Measurements from ENCODE around the gene MRGPRE.

Gene MRGPRE

GRCh38 chr11:3230636-3231549 lies 1.3 kb downstream of the MRGPRE start:
- H3K9me3 Mint-ChIP-seq: peaks cover 4% of the 10 kb centered on the region
- H3K27ac Mint-ChIP-seq: no peak overlapping the region
- H3K27me3 Mint-ChIP-seq: peaks cover 49% of the 10 kb centered on the region
- no peaks in the 10 kb centered on the region for H3K36me3 Mint-ChIP-seq
- no peaks in the 10 kb centered on the region for H3K4me1 Mint-ChIP-seq
- ATAC-seq: peak; percentile 4
- H3K4me3 Mint-ChIP-seq: no peak overlapping the region

- no peaks in the 10 kb centered on the region for H3K4me1 Mint-ChIP-seq
- H3K36me3 Mint-ChIP-seq: no peaks in the 10 kb centered on the region
- ATAC-seq: no peak
- peaks cover 4% of the 10 kb centered on the region for H3K9me3 Mint-ChIP-seq
- H3K4me3 Mint-ChIP-seq: no peak overlapping the region
- H3K27ac Mint-ChIP-seq: no peak overlapping the region
- peaks cover 58% of the 10 kb centered on the region for H3K27me3 Mint-ChIP-seq
Measured at GRCh38 chr11:3229673-3230630, 2.3 kb downstream of the MRGPRE start.

GRCh38 chr11:3228445-3228829 lies 3.8 kb downstream of the MRGPRE start:
- H3K4me1 Mint-ChIP-seq: no peaks in the 10 kb centered on the region
- no peak overlapping the region for H3K27ac Mint-ChIP-seq
- H3K9me3 Mint-ChIP-seq: no peaks in the 10 kb centered on the region
- ATAC-seq: no peak
- no peak overlapping the region for H3K4me3 Mint-ChIP-seq
- no peaks in the 10 kb centered on the region for H3K36me3 Mint-ChIP-seq
- H3K27me3 Mint-ChIP-seq: peaks cover 61% of the 10 kb centered on the region

GRCh38 chr11:3227568-3228444 lies 4.4 kb downstream of the MRGPRE start:
- Mint-ChIP-seq H3K9me3 (no peaks in the 10 kb centered on the region), H3K27ac (no peak overlapping the region), H3K4me1 (no peaks in the 10 kb centered on the region), H3K36me3 (no peaks in the 10 kb centered on the region), H3K27me3 (peaks cover 68% of the 10 kb centered on the region), H3K4me3 (no peak overlapping the region)
- ATAC-seq: no peak

- Mint-ChIP-seq H3K4me1 (no peaks in the 10 kb centered on the region), H3K27ac (no peak overlapping the region), H3K4me3 (no peak overlapping the region), H3K36me3 (no peaks in the 10 kb centered on the region), H3K27me3 (peaks cover 76% of the 10 kb centered on the region), H3K9me3 (no peaks in the 10 kb centered on the region)
- ATAC-seq: no peak
Measured at GRCh38 chr11:3226846-3227567, 5.2 kb downstream of the MRGPRE start.

- H3K4me3 Mint-ChIP-seq: no peak overlapping the region
- peaks cover 80% of the 10 kb centered on the region for H3K27me3 Mint-ChIP-seq
- no peaks in the 10 kb centered on the region for H3K4me1 Mint-ChIP-seq
Measured at GRCh38 chr11:3225826-3226750, 6.1 kb downstream of the MRGPRE start.

GRCh38 chr11:3225159-3225758 lies 7.0 kb downstream of the MRGPRE start:
- Mint-ChIP-seq H3K9me3 (no peaks in the 10 kb centered on the region), H3K4me3 (no peak overlapping the region), H3K27ac (no peak overlapping the region), H3K27me3 (peaks cover 82% of the 10 kb centered on the region), H3K36me3 (no peaks in the 10 kb centered on the region), H3K4me1 (no peaks in the 10 kb centered on the region)
- ATAC-seq: no peak

More at GRCh38 chr11:3225826-3226750, 6.1 kb downstream of the MRGPRE start:
- H3K9me3 Mint-ChIP-seq: no peaks in the 10 kb centered on the region
- no peak for ATAC-seq
- H3K36me3 Mint-ChIP-seq: no peaks in the 10 kb centered on the region
- H3K27ac Mint-ChIP-seq: no peak overlapping the region

- H3K4me1 Mint-ChIP-seq: no peaks in the 10 kb centered on the region
- no peaks in the 10 kb centered on the region for H3K36me3 Mint-ChIP-seq
- no peak for ATAC-seq
- no peaks in the 10 kb centered on the region for H3K9me3 Mint-ChIP-seq
- no peak overlapping the region for H3K4me3 Mint-ChIP-seq
- peaks cover 90% of the 10 kb centered on the region for H3K27me3 Mint-ChIP-seq
- no peak overlapping the region for H3K27ac Mint-ChIP-seq
Measured at GRCh38 chr11:3224401-3225057, 7.7 kb downstream of the MRGPRE start.

GRCh38 chr11:3223932-3224381 lies 8.3 kb downstream of the MRGPRE start:
- Mint-ChIP-seq H3K4me1 (no peaks in the 10 kb centered on the region), H3K4me3 (no peak overlapping the region), H3K27me3 (peaks cover 94% of the 10 kb centered on the region), H3K36me3 (no peaks in the 10 kb centered on the region), H3K27ac (no peak overlapping the region), H3K9me3 (no peaks in the 10 kb centered on the region)
- ATAC-seq: no peak

- Mint-ChIP-seq H3K9me3 (no peaks in the 10 kb centered on the region), H3K27me3 (peaks cover 92% of the 10 kb centered on the region), H3K27ac (no peak overlapping the region)
Measured at GRCh38 chr11:3222941-3223915, 9.0 kb downstream of the MRGPRE start.

GRCh38 chr11:3222003-3222855 lies 10.0 kb downstream of the MRGPRE start:
- no peaks in the 10 kb centered on the region for H3K9me3 Mint-ChIP-seq
- no peak overlapping the region for H3K4me3 Mint-ChIP-seq
- no peak overlapping the region for H3K27ac Mint-ChIP-seq
- no peaks in the 10 kb centered on the region for H3K36me3 Mint-ChIP-seq
- peaks cover 92% of the 10 kb centered on the region for H3K27me3 Mint-ChIP-seq
- no peaks in the 10 kb centered on the region for H3K4me1 Mint-ChIP-seq
- ATAC-seq: no peak

More at GRCh38 chr11:3222941-3223915, 9.0 kb downstream of the MRGPRE start:
- no peaks in the 10 kb centered on the region for H3K4me1 Mint-ChIP-seq
- H3K4me3 Mint-ChIP-seq: no peak overlapping the region
- H3K36me3 Mint-ChIP-seq: no peaks in the 10 kb centered on the region
- no peak for ATAC-seq
